ENCODE measurements around the gene TBC1D22A. TPM values are rescaled to one million over a fixed set of nuclear protein-coding genes. Genes with fewer than 3 reads are reported as not detected.
A peak's percentile ranks its signal among the peaks of the same experiment; 100 is the strongest.

Gene TBC1D22A, protein sequence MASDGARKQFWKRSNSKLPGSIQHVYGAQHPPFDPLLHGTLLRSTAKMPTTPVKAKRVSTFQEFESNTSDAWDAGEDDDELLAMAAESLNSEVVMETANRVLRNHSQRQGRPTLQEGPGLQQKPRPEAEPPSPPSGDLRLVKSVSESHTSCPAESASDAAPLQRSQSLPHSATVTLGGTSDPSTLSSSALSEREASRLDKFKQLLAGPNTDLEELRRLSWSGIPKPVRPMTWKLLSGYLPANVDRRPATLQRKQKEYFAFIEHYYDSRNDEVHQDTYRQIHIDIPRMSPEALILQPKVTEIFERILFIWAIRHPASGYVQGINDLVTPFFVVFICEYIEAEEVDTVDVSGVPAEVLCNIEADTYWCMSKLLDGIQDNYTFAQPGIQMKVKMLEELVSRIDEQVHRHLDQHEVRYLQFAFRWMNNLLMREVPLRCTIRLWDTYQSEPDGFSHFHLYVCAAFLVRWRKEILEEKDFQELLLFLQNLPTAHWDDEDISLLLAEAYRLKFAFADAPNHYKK
- total RNA-seq (10 to 100 TPM; 14.3 to 17.6 (median 16.3) TPM), polyA plus RNA-seq (10 to 100 TPM; 12.0 to 12.8 TPM)

DNA sequence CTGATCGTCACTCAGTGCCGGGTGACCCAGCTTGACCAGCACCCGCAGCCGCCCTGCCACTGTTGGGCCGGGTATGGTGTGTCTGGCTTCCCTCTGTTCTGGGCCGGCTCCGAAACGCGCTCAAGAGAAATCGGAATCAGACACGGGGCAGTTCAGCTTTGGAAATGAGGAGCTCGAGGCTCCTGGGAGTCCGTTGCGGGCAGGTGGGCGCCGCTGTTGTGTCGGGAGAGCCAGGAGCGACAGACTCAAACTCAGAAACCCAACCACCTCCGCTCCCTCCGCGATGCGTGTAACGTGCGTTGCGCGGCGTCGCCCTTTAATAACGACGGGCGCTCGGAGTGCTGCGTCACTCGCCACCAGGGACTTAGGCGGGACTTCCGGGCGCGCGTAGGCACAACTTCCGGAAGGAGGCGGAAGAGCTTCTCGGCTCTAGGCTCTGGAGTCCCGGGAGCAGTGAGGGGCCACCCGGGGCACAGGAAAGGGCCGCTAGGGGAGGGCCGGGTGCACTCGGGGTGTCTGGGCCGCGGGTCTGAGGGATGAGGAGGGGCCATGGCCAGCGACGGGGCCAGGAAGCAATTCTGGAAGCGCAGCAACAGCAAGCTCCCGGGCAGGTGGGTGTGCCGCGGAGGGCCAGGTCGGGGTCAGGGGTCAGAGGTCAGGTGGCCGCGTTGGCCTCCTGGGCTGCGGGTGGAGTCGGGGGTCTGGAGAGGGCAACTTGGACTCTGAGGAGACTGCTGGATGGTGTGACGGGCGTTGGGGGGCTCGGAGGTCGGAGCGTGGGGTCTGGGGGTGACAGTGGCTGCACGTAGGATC is at the start of gene TBC1D22A:
TBC1D22A (plus strand) TSS at position 413 of the 813 bp plus-strand sequence; CDS start at position 550, 137 bp downstream.
- Histone ChIP-seq H3K9me3 (no peaks in the 10 kb centered on the region), H3K27ac (peak within 1 kb of the TSS; percentile 81 to 96 (median 94)), H3K27me3 (no peaks in the 10 kb centered on the region), H3K36me3 (no peaks in the 10 kb centered on the region), H3K4me3 (peak within 1 kb of the TSS; percentile 88 to 99 (median 95)), H3K4me1 (peaks cover 9 to 32% (median 12%) of the 10 kb centered on the region in 3 donors)
- 0 to 1% methylated on average over 66 of the region's 66 CpGs for WGBS, 2 donors
- ATAC-seq (peak; percentile 91 to 95 (median 92)), FAIRE-seq (no peak), DNase-seq (peak; percentile 90 to 97 (median 93))
- intact Hi-C loops (cut with DNase I): no loop called here
- TF ChIP-seq, protein P1, sequence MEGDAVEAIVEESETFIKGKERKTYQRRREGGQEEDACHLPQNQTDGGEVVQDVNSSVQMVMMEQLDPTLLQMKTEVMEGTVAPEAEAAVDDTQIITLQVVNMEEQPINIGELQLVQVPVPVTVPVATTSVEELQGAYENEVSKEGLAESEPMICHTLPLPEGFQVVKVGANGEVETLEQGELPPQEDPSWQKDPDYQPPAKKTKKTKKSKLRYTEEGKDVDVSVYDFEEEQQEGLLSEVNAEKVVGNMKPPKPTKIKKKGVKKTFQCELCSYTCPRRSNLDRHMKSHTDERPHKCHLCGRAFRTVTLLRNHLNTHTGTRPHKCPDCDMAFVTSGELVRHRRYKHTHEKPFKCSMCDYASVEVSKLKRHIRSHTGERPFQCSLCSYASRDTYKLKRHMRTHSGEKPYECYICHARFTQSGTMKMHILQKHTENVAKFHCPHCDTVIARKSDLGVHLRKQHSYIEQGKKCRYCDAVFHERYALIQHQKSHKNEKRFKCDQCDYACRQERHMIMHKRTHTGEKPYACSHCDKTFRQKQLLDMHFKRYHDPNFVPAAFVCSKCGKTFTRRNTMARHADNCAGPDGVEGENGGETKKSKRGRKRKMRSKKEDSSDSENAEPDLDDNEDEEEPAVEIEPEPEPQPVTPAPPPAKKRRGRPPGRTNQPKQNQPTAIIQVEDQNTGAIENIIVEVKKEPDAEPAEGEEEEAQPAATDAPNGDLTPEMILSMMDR (IDR thresholded peaks at IDR 0.05): peak in 1 of 4 donors; percentile 18

GRCh38 chr22:46714550-46714949 is 47.9 kb upstream of the TBC1D22A start:
- peaks cover 4 to 59% (median 15%) of the 10 kb centered on the region in 3 donors for H3K36me3 ChIP-seq
- 19 to 20% methylated on average over 4 of the region's 4 CpGs for WGBS, 2 donors
- H3K9me3 ChIP-seq: no peaks in the 10 kb centered on the region
- no peaks in the 10 kb centered on the region for H3K27me3 ChIP-seq
- FAIRE-seq (no peak), ATAC-seq (peak in 2 of 4 donors; percentile 37 to 42), DNase-seq (no peak)
- no peak overlapping the region for H3K27ac ChIP-seq
- TF ChIP-seq, protein P1 (IDR thresholded peaks at IDR 0.05): no peak
- H3K4me1 ChIP-seq: peaks cover 0 to 9% (median 8%) of the 10 kb centered on the region in 3 donors
- no peak overlapping the region for H3K4me3 ChIP-seq
- intact Hi-C loops (cut with DNase I): no loop called here

DNA sequence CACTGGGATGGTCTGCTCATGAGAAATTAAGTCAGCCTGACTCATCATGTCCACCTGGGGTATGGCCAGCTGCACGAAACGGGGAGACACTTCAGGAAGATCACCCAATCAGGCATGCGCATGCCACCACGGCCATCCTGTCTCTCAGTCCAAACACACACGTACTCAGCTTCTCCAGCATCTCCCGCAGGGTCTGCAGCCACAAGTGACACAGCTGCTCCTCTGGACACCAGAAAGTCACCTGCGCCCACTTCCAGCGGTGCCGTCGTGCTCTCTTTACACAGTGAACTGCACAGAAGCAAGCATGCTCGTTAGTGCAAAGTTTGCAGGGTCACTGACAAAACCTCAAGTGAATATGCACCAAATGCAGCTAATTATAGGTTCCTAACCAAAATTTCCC is 42.5 kb upstream of the TBC1D22A start:
- intact Hi-C loops (cut with DNase I): no loop called here
- ATAC-seq (no peak), FAIRE-seq (no peak), DNase-seq (peak in 1 of 6 donors; percentile 31)
- no peaks in the 10 kb centered on the region for H3K27me3 ChIP-seq
- peaks cover 0 to under 1% (median 0%) of the 10 kb centered on the region in 3 donors for H3K4me1 ChIP-seq
- no peaks in the 10 kb centered on the region for H3K9me3 ChIP-seq
- WGBS, 2 donors: 92% methylated on average over 11 of the region's 11 CpGs
- peaks cover 0 to 40% (median 17%) of the 10 kb centered on the region in 3 donors for H3K36me3 ChIP-seq
- H3K27ac ChIP-seq: no peak overlapping the region
- TF ChIP-seq, protein P1 (IDR thresholded peaks at IDR 0.05): no peak
- H3K4me3 ChIP-seq: no peak overlapping the region

DNA sequence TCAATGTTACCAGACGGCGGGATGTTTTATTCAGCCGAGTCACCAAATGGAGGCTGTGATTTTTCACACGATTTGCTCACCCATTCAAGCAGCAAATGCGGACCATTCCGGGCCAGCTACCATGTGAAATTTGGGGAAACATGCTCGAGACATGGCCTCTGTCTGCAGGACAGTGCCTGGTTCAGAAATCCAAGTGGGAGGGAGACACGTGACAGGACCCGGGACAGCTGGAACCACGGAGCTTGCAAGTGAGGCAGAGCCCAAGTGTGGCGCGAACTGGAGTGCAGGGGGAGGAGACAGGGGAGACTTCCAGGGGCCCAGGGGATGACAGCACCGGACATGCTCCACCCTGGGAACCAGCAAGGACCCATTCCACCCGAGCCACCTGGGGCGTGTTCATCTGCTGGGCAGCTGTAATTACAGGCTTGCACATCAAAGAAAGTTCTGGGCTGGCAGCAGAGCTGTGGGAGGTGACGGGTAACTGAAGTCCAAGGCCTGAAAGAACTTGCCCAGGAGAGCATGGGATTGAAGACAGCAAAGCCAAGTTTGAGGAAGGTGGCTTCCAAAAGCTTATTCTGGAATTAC is 40.9 kb upstream of the TBC1D22A start:
- peak in 1 of 6 donors; percentile 45 for DNase-seq
- 87 to 89% methylated on average over 16 of the region's 16 CpGs for WGBS, 2 donors
- no peak for ATAC-seq

More for the DNA sequence above, 40.9 kb upstream of the TBC1D22A start:
- Histone ChIP-seq H3K27me3 (no peaks in the 10 kb centered on the region), H3K27ac (no peak overlapping the region), H3K9me3 (no peaks in the 10 kb centered on the region), H3K4me3 (no peak overlapping the region), H3K36me3 (peaks cover 0 to 33% (median 17%) of the 10 kb centered on the region in 3 donors), H3K4me1 (peaks cover 6 to 10% (median 9%) of the 10 kb centered on the region in 3 donors)
- intact Hi-C loops (cut with DNase I): no loop called here
- TF ChIP-seq, protein P1 (IDR thresholded peaks at IDR 0.05): no peak
- no peak for FAIRE-seq
